BJ (cell line): ENCODE measurements around the gene ELK4. TPM values are rescaled to one million over a fixed set of nuclear protein-coding genes. Genes with fewer than 3 reads are reported as not detected.

ENCODE experiments used
- CTCF ChIA-PET: fragments of 350-600 bp; formaldehyde crosslinking; extraction: SDS; loops from one replicate; lab custom pipeline; 2021; ENCODE audit warnings: antibody characterized with exemption, inconsistent platforms; lab: Yijun Ruan, JAX
- POLR2A ChIA-PET: fragments of 300-600 bp; sonication (Branson Sonifier 250); formaldehyde crosslinking; extraction: SDS; loops from one replicate; lab custom pipeline; 2021; ENCODE audit warnings: antibody characterized with exemption; lab: Charles Lee
- DNase-seq: peaks from one replicate; pipeline ENCODE4 v3.0.0-alpha.2; 2011; ENCODE audit warnings: low read depth
- H3K27me3 ChIP-seq: 2 replicates; pipeline ENCODE4 v1.6.0; 2011; ENCODE audit warnings: low read length; ENCODE audit not compliant: control insufficient read depth, insufficient read depth
- H3K36me3 ChIP-seq: 2 replicates; pipeline ENCODE4 v1.5.1; 2011; ENCODE audit warnings: low read length; ENCODE audit not compliant: control insufficient read depth, insufficient read depth
- H3K4me3 ChIP-seq: 2 replicates; pipeline ENCODE4 v1.5.1; 2011; ENCODE audit warnings: low read depth, mild to moderate bottlenecking, control low read depth, low read length
- CTCF ChIP-seq: IDR thresholded peaks from 2 replicates; pipeline ENCODE4 v1.5.1; 2011; ENCODE audit warnings: low read depth, mild to moderate bottlenecking, control low read depth, inconsistent platforms, low read length, moderate library complexity; ENCODE audit not compliant: insufficient read depth
- polyA plus RNA-seq: library from polyadenylated mRNA; depleted of rRNA; stranded (reverse); fragments of >200 nt; gene quantifications from 2 replicates; pipeline ENCODE4 v1.2.3, GENCODE V29; 2011

ELK4 gene
- polyA plus RNA-seq, 1 experiment: 3.4 TPM

- POLR2A ChIA-PET: no interaction called here
- TF ChIP-seq CTCF: no peak
- Histone ChIP-seq H3K36me3 (no peaks in the 10 kb centered on the region), H3K4me3 (no peak overlapping the region), H3K27me3 (peaks cover 51% of the 10 kb centered on the region)
- CTCF ChIA-PET: interaction anchor here (0.9 to 1.8 kb wide), 5 partner anchors 21 to 217 kb away, joined by 3 to 8 read pairs (median 3); no protein-coding TSS in a partner anchor
- DNase-seq: no peak
Observed at GRCh38 chr1:205570796-205571537, 60.8 kb downstream of the ELK4 start.

GRCh38 chr1:205570173-205570501, 61.7 kb downstream of the ELK4 start:
- POLR2A ChIA-PET: no interaction called here

GRCh38 chr1:205569411-205570172, 62.2 kb downstream of the ELK4 start:
- TF ChIP-seq CTCF: no peak
- Histone ChIP-seq H3K4me3 (no peak overlapping the region), H3K36me3 (no peaks in the 10 kb centered on the region), H3K27me3 (peaks cover 45% of the 10 kb centered on the region)
- DNase-seq: no peak
- POLR2A ChIA-PET: no interaction called here
- CTCF ChIA-PET: interaction anchor here (1.8 kb wide), 1 partner anchor 23 kb away, joined by 5 read pairs; no protein-coding TSS in a partner anchor

More at GRCh38 chr1:205570173-205570501, 61.7 kb downstream of the ELK4 start:
- CTCF ChIA-PET: interaction anchor here (0.9 to 1.8 kb wide), 4 partner anchors 20 to 216 kb away, joined by 3 to 5 read pairs (median 4); no protein-coding TSS in a partner anchor
- H3K36me3 ChIP-seq: no peaks in the 10 kb centered on the region
- TF ChIP-seq CTCF: no peak
- DNase-seq: no peak
- peaks cover 47% of the 10 kb centered on the region for H3K27me3 ChIP-seq
- no peak overlapping the region for H3K4me3 ChIP-seq

GRCh38 chr1:205568469-205569361, 63.1 kb downstream of the ELK4 start:
- Histone ChIP-seq H3K4me3 (no peak overlapping the region), H3K36me3 (no peaks in the 10 kb centered on the region), H3K27me3 (peaks cover 48% of the 10 kb centered on the region)
- no peak for DNase-seq
- peak; percentile 29; the same call in 1 of the 2 replicates for TF ChIP-seq CTCF
- CTCF ChIA-PET: interaction anchor here (0.6 to 1.8 kb wide), 2 partner anchors 23 to 39 kb away, joined by 3 to 5 read pairs; no protein-coding TSS in a partner anchor
- POLR2A ChIA-PET: no interaction called here
